NCI-H187 treated with DMSO at 0.1 percent for 48 hours (cell line): ENCODE measurements around the gene TMEM272.
"Not testable (repeated sequence)": the region's sequence is repeated elsewhere in the genome, so short reads cannot be mapped to it uniquely, and the experiment has no call there.

ENCODE experiments used
- DNase-seq: peaks from one replicate; lab custom pipeline; 2025; lab: John Stamatoyannopoulos, UW

The TMEM272 gene

GRCh38 chr13:51824712-51825111 lies 20.3 kb downstream of the TMEM272 start:
- DNase-seq, result not testable (repeated sequence)

GRCh38 chr13:51823863-51824262 lies 21.1 kb downstream of the TMEM272 start:
- no peak for DNase-seq

- no peak for DNase-seq
These were observed 21.6 kb downstream of the TMEM272 start for GRCh38 chr13:51823359-51823758.

- DNase-seq, result no peak
These were observed 22.7 kb downstream of the TMEM272 start for GRCh38 chr13:51822106-51822815.

- no peak for DNase-seq
These were observed 23.4 kb downstream of the TMEM272 start for GRCh38 chr13:51821606-51822005.

- no peak for DNase-seq
These were observed 24.9 kb downstream of the TMEM272 start for GRCh38 chr13:51820016-51820597.

GRCh38 chr13:51819544-51819943 lies 25.4 kb downstream of the TMEM272 start:
- no peak for DNase-seq

- no peak for DNase-seq
These were observed 26.0 kb downstream of the TMEM272 start for GRCh38 chr13:51818781-51819511.

- no peak for DNase-seq
These were observed 26.7 kb downstream of the TMEM272 start for GRCh38 chr13:51818276-51818675.

- no peak for DNase-seq
These were observed 27.3 kb downstream of the TMEM272 start for GRCh38 chr13:51817717-51818116.

- no peak for DNase-seq
These were observed 28.2 kb downstream of the TMEM272 start for GRCh38 chr13:51816604-51817249.

GRCh38 chr13:51815848-51816247 lies 29.1 kb downstream of the TMEM272 start:
- DNase-seq, result no peak

GRCh38 chr13:51814825-51815650 lies 29.9 kb downstream of the TMEM272 start:
- DNase-seq, result peak; percentile 58

GRCh38 chr13:51814071-51814470 lies 30.9 kb downstream of the TMEM272 start:
- DNase-seq, result no peak

GRCh38 chr13:51811920-51812451 lies 33.0 kb downstream of the TMEM272 start:
- DNase-seq, result no peak

GRCh38 chr13:51811046-51811445 lies 33.9 kb downstream of the TMEM272 start:
- DNase-seq, result no peak

GRCh38 chr13:51808811-51809210 lies 36.2 kb downstream of the TMEM272 start:
- no peak for DNase-seq

GRCh38 chr13:51807041-51807440 lies 37.9 kb downstream of the TMEM272 start:
- no peak for DNase-seq

GRCh38 chr13:51806566-51806965 lies 38.4 kb downstream of the TMEM272 start:
- DNase-seq, result no peak

- no peak for DNase-seq
These were observed 39.1 kb downstream of the TMEM272 start for GRCh38 chr13:51805925-51806324.

- no peak for DNase-seq
These were observed 39.7 kb downstream of the TMEM272 start for GRCh38 chr13:51805313-51805712.
